ENCODE measurements around the gene ATP6V0E1.
A peak's percentile ranks its signal among the peaks of the same experiment; 100 is the strongest.
"Not testable (repeated sequence)": the region's sequence is repeated elsewhere in the genome, so short reads cannot be mapped to it uniquely, and the experiment has no call there.

Gene ATP6V0E1

DNA sequence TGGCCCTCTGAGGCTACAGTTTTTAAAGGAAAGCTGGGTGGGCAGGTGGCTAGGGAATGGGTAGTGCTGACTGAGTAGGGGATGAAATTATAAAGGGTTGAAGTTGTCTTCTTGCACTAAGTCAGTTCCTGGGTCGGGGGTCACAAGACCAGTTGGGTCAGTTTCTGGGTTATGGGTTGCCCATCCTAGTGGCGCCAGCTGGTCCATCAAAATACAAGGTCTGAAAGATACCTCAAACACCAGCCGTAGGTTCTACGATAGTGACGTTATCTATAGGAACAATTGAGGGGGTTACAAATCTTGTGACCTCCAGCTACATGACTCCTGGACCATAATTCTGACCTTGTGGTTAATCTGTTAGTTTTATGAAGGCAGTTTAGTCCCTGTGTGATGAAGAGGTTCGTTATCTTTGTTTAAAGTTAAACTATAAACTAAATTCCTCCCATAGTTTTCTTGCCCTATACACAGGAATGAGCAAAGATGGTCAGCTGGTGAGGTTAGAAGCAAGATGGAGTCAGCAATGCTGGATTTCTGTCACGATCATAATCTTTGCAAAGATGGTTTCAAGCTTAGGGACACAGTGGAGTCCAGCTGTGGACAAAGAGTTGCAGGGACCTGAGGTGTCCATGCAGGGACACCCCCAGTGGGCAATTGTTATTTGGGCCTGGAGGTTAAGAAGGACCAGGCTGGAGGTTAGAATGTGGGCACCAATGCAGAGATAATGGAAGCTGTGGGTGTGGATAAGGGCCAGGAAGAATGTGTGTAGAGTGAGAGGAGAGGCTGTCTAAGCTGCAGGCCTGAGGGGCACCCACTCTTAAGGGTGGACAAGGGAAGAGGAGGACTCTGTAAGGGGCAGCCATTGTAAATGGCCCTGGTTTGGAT lies 58.6 kb downstream of the ATP6V0E1 start:
- DNase-seq: no peak

DNA sequence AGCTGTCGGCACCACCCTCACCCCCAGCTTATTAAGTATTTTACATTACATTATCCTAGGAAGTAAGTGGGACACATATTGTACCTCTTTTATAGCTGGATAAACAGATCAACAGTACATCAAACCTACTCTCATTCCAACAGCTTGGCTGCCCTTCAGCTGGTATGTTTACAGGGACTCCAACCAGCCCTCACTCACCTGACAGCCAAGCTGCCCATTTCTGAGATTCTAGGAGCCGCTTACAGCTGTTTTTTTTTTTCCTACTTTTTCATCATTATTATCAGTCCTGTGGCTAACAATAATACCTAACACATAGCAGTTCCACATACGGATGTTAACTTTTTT lies 59.2 kb downstream of the ATP6V0E1 start:
- no peak for DNase-seq

DNA sequence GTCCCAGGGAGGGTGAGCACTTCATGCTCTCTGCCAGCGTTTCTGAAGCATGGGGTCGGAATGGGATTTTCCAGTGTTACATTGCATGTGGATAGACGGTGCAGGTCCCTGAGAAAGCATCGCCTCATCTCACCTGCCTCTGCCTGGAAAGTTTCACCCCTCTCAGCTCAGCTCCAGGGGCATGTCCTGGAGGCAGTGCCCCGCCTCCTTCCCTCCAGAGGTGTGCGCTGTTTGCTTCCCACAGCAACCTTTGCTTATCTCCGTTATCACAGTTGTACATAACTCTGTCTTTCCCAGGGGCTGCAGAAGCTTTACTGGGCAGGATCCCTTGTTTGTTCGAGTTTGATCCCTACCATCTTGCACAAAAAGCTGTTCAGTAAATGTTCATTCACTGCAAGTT lies 61.9 kb downstream of the ATP6V0E1 start:
- no peak for DNase-seq

DNA sequence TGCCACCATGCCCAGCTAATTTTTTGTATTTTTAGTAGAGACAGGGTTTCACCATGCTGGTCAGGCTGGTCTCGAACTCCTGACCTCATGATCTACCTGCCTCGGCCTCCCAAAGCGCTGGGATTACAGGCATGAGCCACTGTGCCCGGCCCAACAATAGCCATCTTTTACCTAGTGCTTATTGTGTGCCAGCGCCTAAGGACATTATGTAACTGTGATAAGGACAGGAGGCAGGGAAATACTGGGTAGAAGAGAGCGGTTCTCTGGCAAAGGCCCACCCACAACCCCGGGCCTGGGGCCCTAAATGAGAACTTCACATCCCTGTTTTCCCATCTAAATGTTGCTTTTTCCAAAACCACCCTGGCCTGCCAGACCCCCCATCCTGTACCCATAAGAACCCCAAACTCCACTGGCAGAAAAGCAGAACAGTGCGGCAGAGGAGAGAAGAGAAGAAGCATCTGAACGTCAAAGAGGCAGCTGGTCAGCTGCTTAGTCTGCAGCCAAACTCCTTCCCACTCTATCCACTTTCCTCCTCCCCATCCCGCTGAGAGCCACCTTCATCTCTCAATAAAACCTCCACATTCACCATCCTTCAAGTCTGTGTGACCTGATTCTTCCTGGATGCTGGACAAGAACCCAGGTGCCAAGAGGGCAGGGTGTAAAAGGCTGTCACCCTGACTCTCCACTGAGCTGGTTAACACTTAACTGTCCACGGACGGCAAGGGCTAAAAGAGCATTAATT lies 63.7 kb downstream of the ATP6V0E1 start:
- DNase-seq: not testable (repeated sequence)

DNA sequence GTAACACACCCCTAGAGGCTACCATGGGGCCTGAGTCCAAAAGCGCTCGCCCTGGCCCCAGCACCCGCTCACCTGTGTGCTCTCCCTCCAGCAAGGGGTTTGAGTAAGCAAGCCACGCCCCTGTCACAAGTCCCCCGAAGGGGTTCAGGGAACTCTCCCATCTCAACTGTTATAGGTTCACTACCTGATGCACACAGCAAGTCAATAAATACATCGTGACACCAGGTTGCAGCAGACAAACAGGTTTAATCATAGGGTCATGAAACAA lies 64.2 kb downstream of the ATP6V0E1 start:
- no peak for DNase-seq

DNA sequence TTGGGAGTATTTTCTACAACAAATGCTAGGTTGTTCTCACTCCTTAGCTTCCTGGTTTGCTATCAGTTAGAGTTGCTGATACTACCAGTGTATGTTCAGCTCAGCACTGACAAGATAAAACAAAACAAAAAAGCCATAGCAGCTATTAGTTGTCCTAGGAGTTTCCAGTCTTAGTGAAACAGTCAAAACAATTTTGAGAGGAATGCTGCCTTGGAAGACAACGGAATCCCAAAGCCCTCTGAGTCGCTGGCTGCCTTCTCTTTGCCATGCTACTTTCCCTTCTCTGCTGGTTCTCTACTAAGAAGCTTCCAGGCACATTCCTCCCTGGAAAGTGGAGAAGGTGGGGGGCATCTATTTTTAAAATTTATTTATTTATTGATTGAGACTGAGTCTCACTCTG lies 67.2 kb downstream of the ATP6V0E1 start:
- DNase-seq: no peak

DNA sequence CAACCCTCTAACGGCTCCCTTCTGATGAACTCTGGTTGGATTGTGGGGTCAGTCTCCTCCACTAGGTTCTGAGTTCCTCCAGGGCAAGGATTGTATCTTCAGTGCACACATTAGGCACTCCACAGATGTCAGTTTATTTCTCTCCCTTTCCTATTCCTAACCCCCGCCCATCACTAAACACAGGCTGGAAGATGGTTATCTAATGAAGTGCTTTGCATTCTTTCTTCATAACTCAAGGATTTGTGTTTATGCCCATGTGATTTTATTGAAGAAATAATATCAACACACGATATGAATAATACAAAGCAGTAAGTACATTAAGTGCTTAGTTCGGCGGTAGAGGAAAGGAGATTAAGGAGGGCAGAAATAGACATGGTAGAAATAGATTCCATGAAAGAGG lies 68.2 kb downstream of the ATP6V0E1 start:
- no peak for DNase-seq

DNA sequence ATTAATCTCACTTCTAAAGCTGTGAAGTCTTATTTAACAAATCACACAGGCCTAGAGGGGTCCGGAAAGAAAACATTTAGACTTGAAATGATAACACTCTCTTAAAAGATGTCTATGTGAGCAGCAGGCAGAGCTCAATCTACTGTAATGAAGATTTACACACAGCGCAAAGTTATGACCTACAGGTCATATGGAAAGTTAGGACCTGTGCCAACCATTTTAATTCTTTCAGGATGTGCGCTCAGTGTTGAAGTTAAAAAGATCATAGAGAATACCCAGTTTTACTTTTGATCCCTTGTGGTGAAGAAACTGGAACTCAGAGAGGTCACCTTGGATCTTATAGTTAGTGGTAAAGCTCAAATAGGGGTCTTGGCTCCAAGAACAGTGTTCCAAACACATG lies 69.5 kb downstream of the ATP6V0E1 start:
- no peak for DNase-seq

DNA sequence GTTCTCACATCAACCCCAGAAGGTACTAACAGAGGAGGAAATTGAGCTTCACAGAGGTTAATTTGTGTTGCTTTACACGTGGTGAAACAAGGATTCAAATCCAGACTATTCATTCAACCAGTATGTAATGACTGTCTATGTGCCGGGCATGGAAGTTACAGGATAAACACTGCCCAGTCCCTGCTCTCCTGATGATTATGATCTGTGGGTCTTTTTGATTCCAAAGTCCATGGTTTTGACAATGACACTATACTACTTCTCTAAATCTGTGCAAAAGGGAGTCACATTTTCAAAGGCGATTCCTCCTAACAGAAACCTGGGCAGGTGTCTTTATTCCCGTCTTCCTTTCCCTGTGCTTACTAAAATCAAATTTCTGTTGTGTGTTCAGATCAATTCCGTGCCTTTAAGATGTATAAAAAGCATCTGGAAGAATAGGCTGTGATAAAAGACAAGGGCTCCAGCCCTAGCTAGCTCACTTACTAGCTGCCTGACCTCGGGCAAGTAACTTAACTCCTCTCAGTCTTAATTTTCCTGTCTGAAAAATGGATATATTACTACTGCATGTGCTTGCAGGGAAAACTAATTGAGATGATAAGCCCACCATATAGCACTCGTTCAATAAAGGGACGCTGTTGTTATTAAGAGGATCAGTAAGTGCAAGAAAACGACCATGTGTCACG lies 71.6 kb downstream of the ATP6V0E1 start:
- no peak for DNase-seq

DNA sequence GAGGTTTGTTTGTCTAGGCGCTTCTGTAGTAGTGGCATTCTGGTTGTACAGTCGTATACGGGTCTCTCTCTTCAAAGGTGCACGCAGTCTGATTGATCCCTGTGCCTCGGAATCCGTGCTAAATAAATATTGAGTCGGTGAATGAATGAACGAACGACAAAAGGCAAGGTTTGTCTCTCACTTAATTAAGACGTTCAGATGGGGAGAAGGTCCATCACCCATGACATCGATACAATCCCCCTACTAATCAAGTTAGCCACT lies 72.1 kb downstream of the ATP6V0E1 start:
- no peak for DNase-seq

DNA sequence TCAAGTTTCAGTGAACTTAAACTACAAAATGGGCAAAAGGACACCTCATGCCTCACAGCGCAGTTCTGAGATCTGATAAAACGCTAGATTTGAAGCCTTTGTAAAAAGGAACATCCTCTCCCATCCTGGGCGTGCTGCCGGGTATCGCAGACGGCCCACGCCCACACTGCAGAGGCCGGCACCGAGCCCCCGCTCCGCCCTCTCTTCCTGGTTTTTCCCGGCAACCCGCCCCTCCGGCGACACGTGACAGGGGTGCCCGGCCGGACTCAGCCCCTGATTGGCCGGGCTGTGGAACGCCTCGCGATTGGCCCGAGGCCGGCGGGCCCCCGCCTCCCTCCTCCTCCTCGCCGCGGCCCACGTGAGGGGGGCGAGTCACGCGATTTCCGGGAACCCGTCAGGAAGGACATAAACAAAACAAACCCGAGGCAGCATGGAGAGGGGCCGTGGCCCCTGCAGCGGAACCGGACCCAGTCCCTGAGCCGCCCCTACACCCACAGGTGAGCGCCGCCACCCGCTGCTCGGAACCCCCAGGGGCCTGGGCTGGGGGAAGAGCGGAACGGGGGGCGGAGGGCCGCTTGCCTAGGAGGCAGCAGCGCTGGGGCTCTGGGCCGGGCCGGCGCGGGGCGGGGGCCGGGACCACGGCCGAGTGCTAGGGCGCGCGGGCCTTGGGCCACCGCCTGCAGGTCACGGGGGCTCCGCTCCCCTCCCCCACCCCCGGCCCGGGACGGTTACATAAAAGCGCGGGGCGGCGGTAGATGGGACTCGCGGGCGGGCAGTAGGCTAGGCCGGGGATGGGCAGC lies 72.6 kb downstream of the ATP6V0E1 start, which contains the start of gene CREBRF:
TSS of gene CREBRF (plus strand) at position 370 of the 800 bp plus-strand sequence. CDS start 24,424 bp downstream, outside the sequence.
- DNase-seq: peak; percentile 90

DNA sequence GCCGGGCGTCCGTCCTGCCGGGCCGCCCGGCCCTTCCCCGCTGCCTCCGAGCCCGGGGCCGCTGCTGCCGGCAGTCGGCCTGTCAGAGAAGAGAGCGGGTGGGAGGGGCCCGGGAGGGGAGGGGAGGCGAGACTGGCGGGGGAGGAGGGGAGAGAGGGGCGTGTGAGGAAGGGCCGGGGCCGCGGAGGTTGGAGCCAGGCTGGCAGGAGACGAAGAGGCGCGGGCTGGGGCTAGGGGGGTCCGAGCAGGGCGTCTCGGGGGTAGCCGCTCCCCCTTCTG lies 73.2 kb downstream of the ATP6V0E1 start:
- peak; percentile 63 for DNase-seq

DNA sequence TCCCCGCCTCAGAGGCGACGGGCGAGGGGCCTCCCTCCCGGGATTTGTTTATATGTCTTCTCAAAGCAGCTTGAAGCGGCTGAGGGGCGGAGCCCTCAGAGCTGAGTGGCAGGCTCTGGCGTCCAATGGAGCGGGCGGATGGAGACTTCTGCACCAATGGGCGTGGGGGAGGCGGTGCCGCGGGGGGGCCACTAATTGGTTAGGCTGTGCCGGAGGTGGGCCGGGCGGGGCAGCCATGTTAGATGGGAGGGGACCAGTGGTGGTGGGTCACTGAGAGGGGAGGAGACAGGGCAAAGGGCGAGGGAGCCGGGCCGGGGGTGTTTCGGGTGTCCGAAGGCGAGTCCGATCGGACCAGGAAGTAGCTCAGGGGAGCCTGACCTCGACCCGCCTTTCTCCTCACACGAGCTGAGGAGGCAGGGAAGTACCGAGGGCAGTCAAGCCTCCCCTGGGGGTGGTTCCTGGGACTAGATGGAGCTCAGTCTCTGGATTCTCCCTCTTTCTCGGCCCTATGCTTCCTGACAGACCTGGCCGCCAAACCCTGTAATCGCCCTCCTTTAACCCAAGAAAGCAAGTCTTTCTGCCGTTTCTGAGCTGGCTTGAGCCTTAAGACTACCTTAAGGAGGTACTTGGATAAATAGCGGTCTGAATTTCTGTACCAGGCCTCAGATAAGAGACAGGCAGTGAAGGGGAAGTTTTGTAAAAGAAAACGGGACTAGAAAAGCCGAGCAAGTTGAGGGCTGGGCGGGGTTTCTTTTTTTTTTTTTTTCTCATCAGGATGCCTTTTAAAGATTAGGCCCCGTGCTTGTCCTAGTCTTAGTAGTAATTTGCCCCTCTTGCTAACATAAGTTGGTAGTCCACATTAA lies 73.7 kb downstream of the ATP6V0E1 start:
- peak; percentile 98 for DNase-seq

DNA sequence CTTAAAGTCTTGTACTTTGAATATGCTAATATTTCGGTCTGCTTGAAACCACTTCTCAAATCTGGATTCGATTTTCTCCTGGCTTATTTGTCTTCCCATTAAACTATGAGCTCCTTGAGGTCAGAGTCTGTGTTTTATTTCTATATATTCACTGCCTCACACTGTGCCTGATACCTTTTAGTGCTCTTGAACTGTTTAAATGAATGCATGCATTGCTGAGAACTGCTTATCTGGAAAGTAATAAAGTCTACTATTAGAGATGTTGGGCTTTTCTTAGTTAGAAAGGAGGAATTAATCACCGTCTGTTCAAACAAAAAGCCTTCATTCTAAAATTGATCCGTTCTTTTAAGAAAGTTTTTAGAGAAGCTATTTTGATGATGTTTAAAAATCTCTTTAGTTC lies 78.6 kb downstream of the ATP6V0E1 start:
- no peak for DNase-seq

DNA sequence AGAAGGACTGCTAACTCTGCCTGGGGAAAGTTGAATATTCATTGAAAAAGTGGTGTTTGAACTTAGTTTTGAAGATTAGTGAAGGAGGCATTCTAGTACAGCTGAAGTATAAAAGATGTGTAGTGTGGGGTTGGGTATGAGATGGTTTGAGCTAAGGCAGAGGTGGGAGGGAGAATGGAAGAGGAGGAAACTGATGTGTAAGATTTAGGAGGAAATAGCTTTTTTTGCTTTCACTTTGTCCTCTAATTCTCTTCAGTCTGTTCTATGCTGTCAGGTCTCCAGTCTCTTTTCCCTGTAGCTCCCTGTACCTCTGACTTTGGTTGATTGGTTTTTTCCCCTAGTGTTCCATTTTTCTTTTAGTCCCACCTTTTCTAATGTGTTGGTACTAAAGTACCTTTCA lies 81.6 kb downstream of the ATP6V0E1 start:
- no peak for DNase-seq

DNA sequence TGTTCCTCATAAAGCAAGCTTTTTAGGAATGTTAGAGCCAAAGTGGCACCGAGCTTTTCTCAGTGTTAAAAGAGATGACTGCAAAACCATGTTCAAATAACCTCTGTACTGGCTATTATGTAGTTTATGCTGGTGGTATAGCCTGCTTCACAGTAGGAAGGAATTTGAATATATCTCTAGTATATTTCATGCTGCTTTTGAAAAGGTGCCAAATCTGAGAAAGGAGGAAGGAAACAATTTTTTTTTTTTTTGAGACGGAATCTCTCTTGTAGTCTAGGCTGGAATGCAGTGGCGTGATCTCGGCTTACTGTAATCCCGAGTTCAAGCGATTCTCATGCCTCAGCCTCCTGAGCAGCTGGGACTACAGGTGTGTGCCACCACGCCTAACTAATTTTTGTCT lies 86.1 kb downstream of the ATP6V0E1 start:
- no peak for DNase-seq

DNA sequence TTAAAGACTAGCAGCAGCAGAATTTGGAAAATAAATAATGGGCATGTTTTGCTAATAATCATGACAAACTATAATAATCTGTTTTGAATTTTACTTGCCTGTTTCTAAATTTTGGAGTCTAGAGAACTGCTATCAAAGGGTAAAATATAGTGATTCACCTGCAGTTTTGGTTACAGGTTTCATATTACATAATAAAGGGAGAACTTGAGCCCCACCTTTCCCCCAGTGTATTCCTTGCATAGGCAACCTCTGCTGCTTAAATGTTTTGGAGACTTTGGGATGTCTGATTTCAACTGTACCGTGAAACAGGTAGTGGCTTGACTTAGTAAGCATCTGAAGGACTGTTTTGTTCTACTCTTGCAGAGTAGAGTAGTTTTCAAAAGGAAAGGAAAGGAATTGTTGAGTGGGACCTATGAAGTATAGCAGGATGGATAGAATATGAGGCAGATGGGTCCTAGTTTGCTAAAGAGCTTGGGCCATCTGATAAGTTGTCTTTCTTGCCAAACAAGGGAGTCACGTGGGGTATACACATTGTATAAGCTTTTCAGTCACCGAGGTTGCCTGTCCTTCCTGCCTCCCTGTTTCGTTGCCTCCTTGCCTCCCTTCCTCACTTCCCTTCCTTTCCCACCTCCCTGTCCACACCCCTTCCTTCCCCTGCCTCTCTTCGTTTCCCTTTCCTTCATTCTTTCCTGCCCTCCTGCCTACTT lies 91.7 kb downstream of the ATP6V0E1 start:
- DNase-seq: no peak

DNA sequence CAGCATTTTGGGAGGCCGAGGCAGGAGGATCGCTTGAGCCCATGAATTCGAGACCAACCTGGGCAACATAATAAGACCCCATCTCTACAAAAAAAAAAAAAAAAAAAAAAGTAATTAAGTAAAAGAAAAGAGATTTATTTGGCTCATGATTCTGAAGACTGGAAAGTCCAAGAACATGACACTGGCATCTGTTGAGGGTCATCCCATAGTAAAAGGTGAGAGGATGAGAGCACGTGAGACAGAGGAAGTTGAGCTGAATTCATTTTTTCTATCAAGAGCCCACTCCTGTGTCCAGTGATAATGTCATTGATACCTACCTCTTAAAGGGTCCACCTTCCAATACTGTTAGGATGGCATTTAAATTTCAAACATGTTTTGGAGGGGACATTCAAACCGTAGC lies 92.4 kb downstream of the ATP6V0E1 start:
- no peak for DNase-seq

DNA sequence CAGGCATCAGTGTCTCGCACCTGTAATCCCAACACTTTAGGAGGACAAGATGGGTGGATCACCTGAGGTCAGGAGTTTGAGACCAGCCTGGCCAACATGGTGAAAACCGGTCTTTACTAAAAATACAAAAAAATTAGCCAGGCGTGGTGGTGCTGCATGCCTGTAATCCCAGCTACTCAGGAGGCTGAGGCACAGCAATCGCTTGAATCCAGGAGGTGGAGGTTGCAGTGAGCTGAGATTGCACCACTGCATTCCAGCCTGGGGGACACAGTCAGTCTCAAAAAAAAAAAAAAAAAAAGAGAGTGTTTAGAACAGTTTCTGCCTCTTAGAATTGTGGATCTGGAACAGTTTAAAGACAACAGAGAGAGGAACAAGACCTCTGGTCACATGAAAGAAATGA lies 92.9 kb downstream of the ATP6V0E1 start:
- not testable (repeated sequence) for DNase-seq

DNA sequence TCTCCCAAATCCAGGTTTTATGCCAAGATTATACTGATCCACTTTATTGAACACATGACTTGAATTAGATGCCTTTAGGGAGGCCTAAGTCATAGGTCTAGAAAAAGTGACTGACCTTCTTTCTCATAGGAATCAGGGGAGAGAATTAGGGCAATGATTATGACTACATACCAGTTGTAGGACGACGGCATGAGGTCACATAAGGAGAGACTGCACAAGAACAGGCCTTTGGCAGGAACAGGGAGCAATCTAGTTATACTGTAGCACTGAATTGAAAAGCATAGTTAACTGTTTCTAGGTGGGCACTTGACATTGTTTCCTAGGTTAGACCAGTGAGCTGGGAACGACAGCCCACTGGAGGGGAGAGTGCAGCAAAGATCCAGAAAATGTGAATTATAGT lies 95.3 kb downstream of the ATP6V0E1 start:
- no peak for DNase-seq

Measured in COR-L47 (cell line).